GM21619 (cell line): ENCODE measurements around the gene KIAA0825.
A peak's percentile ranks its signal among the peaks of the same experiment; 100 is the strongest.
"Not testable (repeated sequence)": the region's sequence is repeated elsewhere in the genome, so short reads cannot be mapped to it uniquely, and the experiment has no call there.

ENCODE experiments used
- ATAC-seq: cut with Tn5 transposase; IDR thresholded peaks from one replicate; pipeline ENCODE4 v1.9.1; 2021; ENCODE audit not compliant: unreplicated experiment

The KIAA0825 gene

DNA sequence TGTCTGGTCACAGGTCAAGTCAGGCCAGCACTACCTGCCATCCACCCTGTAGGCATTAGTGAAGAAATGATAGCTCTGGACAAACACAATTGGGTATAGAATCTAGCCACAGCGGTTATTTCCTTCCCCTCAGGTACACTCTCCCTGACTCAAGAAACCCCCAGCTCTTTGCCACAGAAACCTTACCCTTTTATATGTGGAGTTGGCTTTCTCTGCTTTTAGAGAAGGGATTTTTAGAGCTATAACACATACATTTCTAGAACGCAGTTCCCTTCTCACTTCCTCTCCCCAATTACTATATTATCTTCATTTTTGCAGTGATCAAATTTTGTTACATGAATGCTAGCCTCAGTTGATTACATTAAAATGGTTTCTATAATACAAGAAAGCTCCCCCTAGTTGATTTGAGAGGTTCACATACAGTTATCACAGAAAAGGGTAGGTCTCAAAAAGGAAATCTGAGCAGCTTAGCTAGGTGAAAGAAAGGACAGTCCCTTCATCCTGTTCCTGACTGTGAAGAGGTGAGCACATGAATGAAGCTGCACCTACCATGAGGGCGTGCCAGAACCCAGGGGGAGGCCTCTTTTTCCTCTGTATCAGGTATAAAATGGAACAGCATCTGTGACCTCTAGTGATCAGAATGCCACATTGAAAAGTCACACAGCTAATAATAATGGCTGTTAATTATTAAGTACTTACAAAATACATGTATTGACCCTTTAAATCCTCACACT is 425.6 kb downstream of the KIAA0825 start:
- no peak for ATAC-seq

DNA sequence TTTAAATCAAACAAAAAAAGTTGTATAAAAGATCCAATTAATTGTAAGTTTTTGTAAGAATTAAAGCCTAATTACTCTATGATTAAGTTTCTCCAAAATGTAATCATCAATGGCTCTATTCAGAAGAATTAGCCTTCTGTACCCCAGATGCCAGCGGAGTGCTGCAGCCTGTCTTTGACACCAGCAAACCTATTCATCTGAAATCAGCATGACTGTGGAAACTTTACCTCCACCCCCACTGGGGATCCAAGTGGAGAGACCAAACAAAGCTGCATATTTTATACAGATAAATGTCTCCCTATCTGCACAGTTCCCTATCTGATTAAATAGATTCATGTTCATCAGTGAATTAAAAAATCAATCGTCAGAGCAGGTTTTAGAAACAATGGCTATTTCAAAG is 426.8 kb downstream of the KIAA0825 start:
- no peak for ATAC-seq

DNA sequence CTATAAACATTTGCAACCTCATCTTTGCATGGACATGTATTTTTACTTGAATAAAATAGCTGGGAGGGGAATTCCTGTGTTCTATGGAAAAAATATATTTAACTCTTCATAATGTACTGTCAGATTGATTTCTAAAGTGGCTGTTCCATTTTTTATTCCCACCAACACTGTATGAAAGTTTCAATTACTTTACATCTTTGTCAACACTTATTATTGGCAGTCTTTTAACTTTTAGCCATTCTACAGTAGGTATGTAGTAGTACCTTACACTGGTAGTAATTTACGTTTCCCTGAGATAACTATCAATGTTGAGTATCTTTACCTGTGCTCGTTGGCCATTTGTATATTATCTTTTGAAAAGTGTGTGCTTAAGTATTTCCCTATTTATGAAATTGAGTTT is 429.7 kb downstream of the KIAA0825 start:
- ATAC-seq, result no peak

DNA sequence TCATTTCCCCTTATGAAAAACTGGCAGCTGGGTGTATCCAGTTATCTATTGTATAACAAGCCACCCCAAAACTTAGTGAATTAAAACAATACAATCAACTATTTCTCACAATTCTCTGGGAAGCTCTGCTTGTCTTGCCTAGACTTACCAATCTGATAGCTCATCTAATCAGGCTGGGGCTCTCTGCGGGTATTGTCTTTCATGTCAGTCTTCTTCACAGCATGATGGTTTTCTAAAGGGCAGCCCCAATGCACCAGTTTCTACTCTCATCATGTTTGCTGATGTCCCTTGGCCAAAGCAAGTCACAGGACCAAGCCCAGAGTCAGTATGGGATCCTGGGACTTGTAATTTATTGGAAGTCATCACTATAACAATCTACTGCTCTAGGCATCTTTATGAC is 433.5 kb downstream of the KIAA0825 start:
- no peak for ATAC-seq

DNA sequence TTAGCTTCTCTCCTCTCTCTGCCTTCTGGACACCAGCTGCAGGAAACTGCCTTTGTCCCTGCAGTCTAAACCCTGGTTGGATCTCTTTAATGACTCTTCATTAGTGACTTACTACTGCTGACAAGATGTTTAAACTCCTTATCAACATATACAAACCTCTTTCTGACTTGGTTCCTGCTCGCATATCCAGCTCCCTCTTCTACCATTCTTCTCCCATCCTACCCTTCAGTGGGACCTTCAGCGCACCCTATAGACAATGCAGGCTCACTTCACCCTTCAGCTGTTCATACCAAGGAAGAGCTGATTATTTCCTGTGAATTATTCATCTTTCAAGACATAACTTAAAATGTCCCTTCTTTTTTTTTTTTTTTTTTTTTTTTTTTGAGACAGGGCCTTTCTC is 436.5 kb downstream of the KIAA0825 start:
- peak; percentile 60 for ATAC-seq

DNA sequence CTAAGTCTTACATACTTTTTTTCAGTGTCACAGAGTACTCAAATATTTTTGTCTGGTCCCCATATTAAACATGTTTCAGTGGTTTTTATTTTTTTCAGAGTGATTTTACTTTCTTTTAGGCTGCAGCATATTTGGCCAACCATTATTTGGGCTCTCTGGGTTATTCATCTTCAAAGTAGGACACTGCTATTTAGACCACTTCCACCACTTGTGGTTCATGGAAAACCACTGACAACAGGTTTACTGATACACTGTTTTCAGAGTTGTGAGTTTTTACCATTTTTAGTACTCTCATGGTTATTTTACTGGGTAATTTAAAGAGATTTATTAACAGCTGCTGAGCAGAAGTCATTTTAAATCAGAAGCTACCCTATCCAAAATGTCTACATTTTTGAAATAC is 437.6 kb downstream of the KIAA0825 start:
- no peak for ATAC-seq

DNA sequence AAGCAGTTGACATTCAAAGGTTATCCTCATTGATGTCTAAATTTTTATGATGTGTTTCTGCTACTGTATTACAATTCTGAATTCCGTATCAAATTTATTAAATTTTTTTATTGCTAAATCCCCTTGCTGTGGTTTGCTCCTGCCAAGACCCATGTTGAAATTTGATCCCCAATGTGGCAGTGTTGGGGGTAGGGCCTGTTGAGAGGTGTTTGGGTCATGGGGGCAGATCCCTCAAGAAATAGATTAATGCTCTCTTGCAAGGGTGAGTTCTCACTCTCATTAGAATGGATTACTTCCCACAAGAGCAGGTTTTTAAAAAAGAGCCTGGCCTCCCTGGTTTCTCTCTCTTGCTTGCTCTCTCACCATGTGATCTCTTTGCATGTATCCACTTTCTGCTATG is 442.5 kb downstream of the KIAA0825 start:
- ATAC-seq, result no peak

DNA sequence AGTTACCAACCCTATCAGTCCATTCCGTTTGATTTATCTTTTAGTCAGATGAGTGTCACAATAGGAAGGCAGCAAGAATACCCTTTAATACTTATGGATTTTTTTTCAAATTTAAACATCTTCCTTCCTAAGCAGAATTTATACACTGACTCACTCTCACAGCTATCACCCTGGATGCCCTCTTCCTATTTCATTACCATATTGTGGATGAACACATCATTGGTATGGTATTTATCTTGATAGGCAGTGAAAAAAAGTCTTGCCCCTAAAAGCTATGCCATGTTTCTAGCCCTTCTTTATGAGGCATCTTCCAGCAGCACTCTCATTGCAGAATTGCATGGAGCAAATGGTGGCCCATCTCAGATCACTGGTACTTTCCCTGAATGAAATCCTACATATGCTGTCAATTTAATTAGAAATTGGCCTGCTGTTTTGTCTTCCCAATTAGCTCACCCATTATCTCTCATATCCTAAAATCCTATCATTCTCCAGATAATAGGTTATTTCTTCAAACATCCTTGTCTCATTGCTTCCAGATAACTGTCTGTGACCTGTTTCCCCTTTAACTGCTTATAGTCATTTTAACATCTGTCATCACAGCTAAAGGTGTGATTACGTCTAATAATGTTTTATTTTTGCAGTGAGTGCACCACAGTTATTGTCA is 443.5 kb downstream of the KIAA0825 start:
- ATAC-seq, result no peak

DNA sequence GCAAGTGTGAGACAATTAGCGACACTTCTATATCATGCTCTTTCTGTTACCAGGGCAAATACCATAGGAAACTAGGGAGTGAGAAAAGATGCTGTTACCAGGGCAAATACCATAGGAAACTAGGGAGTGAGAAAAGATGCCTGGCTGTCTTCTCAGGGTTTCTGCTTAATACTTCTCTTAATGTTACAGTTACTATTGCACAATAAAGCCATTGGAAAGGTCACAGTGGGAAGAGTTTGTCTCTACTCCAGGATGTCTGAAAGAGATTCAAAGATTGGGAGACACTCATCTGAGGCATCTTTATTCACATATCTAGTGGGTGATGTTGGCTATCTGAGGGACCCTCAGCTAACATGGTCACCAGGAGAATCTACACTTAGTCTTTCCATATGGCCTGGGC is 445.3 kb downstream of the KIAA0825 start:
- ATAC-seq, result no peak

DNA sequence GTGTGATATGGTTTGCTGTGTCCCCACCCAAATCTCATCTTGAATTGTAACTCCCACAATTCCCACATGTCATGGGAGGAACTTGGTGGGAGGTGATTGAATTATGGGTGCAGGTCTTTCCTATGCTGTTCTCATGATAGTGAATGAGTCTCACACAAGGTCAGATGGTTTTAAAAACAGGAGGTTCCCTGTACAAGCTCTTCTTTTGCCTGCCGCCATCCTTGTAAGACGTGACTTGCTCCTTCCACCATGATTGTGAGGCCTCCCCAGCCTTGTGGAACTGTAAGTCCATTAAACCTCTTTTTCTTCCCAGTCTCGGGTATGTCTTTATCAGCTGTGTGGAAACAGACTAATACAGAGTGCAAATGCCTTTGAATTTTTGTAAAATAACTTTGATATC is 447.3 kb downstream of the KIAA0825 start:
- not testable (repeated sequence) for ATAC-seq

DNA sequence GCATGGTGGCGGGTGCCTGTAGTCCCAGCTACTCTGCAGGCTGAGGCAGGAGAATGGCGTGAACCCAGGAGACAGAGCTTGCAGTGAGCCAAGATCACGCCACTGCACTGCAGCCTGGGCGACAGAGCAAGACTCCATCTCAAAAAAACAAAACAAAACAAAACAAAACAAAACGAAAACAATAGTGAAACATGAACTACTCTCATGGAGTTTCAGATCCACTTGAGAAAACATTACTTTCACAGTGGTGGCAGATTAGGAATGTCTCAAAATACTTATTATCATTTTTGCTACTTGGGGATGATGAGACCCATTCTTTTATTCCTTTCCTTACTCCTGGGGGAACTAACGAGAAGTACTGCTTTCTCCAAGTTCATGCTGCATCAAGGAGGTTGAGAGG is 448.2 kb downstream of the KIAA0825 start:
- peak; percentile 59 for ATAC-seq

DNA sequence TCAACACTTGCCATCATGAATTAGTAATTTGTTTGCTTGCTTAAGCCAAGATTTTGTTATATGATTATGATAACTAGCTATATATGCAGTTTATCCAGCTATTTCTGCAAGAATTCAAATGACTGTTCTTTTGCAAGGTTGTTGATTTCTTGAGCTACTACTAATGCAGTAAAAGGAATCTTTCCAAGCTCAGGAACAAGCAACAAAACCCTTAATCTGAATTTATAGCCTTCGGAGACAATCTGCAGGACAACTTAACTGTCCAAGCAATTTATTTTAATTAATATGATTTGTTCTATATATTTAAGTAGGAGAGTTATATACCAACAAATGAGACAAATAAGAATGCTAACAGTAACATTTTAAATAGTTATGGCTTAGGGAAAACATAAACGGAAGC is 450.3 kb downstream of the KIAA0825 start:
- ATAC-seq, result no peak

DNA sequence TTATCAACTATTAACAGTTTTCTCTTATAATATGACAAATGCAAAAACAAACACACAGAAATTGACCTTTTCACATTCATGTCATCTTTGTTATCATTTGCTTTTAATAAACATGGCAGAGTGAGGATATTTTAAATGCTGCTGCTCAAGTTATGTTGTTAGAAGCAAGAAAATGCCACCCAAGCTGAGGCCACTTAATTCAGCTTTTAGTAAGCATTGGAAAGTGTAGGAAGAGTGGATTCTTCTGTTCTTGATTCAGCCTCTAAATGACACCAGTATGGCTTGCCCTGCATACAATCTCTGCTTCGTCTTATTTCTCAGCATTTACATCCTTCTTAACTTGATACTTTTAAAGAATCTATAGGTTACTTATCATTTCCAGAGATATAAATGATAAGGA is 456.6 kb downstream of the KIAA0825 start:
- ATAC-seq, result no peak

DNA sequence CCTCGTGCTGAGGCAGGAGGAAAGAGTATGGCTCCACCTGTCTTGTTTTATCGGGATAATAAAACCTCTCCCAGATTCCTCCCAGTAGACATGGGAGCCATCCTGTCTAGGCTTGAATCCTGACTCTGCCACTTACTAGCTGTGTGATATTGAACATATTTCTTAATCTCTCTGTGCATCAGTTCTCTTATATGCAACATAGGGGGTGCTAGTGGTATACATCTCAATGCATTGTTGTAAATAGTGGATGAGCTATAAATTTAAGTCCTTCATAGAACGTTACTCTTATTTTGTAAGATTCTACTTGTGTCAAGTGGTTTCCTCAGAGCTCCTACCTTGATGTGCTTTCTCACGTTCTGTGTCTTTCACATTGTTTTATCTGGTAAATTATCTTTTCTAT is 459.3 kb downstream of the KIAA0825 start:
- no peak for ATAC-seq

DNA sequence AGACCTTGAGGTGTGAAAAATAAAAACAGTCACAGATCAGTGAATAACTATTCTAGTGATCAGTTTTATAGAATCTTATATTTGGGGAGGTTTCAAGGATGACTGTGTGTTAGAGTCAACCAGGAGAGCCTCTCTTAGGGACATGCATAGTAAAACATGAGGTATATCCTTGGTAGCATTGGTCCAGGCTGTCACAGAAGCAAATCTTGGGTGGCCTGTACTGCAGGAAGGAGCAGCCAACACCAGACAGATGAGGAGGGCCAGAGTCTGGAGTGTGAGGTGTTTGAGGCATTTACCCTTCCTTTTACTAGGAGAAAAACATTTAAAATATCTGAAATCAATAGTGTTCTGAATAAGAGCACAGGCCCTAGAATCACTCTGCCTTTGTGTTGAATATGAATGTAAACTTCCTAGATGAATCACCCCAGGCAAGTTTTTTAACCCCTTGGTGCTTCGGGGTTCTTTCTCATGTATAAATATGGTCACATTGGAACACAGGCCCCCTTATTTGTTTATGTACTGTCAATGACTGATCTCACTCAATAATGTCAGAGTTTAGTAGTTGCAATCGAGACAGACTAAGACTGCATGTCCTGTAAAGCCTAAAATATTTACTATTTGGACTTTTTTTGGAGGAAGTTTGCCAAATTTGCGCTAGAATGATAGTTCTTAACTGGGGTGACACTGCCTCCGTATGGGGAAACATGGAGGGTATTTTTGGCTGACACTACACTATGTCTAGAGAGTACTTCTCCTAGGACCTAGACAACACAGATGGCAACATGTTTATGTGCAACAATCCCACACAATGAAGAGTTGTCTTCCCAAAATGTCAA is 460.5 kb downstream of the KIAA0825 start:
- no peak for ATAC-seq

DNA sequence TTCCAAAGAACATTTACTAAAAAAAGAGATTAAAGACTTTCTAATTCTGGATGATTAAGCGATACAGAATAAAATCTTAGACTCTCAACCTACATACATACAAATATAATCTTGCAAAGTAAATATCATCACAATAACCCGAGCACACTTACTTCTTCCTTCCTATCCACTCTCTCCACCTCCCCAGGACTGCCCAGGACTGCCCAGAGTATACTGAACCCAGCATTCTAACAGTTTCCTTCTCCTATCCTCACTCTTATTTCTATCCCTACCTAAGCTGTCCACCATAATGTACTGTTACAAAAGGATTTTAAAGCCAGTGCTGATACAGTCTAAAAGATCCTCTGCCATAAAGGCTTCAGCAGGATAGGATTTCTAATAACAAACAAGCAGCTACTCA is 463.7 kb downstream of the KIAA0825 start:
- ATAC-seq, result no peak

DNA sequence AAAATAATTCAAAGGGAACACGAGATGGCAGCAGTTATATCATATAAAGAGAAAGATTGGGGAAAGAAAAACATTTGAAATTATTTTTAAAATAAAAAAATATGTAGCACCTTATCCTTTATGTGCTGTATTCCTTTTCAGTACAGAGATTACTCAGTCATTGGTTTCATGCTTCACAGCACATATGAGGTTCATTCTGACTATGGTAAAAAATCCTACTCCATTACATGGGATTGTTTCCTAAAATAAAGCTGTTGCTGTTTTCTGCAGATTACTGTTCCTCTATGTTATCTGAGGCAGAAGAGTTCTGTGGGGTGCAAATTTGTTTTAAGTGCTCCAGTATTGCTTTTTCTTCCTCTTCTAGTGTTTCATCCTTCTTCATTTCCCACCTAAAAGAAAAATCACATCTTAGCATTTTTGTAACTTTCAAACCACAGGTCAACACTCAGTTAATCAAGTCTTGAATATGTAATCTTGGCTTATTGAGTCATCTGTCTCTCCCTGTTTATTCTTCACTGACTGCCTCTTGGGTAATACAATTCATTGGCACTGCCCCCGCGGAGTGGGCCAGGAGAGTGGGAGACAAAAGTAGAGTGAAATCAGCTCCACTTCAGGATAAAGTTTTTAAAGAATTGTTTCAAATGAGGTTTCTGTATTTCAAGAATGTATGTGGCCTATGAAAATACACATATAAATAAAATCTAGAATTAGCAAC is 464.5 kb downstream of the KIAA0825 start:
- ATAC-seq, result no peak

DNA sequence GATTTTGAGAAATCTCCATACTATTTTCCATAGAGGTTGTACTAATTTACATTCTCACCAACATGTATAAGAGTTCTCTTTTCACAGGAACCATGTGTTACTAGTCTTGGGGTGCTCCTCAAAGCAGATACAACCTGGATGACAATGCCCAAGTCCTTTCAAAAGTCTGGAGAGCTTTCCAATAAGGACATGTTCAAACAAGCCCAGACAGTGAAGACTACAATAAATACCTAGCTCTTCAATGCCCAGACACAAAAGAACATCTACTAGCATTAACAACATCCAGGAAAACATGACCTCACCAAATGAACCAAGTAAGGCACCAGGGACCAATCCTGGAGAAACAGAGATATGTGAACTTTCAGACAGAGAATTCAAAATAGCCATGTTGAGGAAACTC is 474.8 kb downstream of the KIAA0825 start:
- not testable (repeated sequence) for ATAC-seq

DNA sequence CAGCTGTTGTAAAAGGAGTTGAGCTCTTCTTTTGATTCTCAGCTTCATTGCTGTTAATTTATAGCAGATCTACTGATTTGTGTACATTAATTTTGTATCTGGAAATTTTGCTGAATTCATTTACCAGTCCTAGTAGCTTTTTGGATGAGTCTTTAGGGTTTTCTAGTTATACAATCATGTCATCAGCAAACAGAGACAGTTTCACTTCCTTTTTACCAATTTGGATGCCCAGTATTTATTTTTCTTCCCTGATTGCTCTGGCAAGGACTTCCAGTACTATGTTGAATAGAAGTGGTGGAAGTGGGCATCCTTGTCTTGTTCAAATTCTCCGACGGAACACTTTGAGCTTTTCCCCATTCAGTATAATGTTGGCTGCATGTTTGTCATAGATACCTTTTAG is 478.1 kb downstream of the KIAA0825 start:
- ATAC-seq, result no peak

DNA sequence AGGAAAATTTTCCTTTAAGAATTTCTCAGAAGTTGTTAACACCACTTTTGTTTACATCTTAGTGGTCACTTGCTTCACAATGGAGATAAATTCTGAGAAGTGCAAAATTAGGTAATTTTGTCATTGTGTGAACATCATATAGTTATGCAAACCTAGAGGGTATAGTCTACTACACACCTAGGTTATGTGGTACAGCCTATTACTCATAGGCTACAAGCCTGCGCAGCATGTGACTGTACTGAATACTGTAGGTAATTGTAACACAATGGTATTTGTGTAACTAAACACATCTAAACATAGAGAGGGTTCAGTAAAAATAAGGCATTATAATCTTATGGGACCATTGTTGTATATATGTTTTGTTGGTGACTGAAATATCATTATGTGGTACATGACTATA is 488.3 kb downstream of the KIAA0825 start:
- no peak for ATAC-seq

DNA sequence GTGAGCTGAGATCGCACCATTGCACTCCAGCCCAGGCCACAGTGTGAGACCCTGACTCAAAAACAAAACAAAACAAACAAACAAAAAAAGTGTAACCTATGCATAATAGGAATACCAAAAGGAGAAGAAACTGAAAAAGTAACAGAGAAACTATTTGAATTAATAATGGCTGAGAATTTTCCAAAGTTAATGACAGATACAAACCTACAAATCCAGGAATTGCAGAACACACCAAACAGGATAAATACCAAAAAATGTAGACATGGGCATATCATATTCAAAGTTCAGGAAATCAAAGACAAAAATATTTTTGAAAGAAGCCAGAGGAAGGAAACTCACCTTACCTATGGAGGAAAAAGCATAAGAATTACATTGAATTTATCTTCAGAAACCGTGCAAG is 493.3 kb downstream of the KIAA0825 start:
- ATAC-seq, result no peak
